Activated CD8-positive, alpha-beta T cell treated with anti-CD3 and anti-CD28 coated beads for 36 hours (primary cell): ENCODE data around the gene KPNA4. TPM values are rescaled to one million over a fixed set of nuclear protein-coding genes. Genes with fewer than 3 reads are reported as not detected.
"Not testable (repeated sequence)": the region's sequence is repeated elsewhere in the genome, so short reads cannot be mapped to it uniquely, and the experiment has no call there.

ENCODE experiments used
- ATAC-seq: fragments of 200-7000 bp; cut with Tn5 transposase; one replicate; pipeline ENCODE4 v1.10.0; 2021; ENCODE audit warnings: mild to moderate bottlenecking, moderate library complexity
- CTCF ChIA-PET: fragments of 350-600 bp; sonication (Branson Sonifier 250); formaldehyde crosslinking; loops from one replicate; lab custom pipeline; 2021; ENCODE audit warnings: antibody characterized with exemption; lab: Charles Lee
- POLR2A ChIA-PET: fragments of 350-600 bp; sonication (Branson Sonifier 250); formaldehyde crosslinking; loops from one replicate; lab custom pipeline; 2021; ENCODE audit warnings: antibody characterized with exemption; lab: Charles Lee
- DNase-seq: peaks from one replicate; pipeline ENCODE4 v3.0.0-alpha.2; 2020
- H3K27ac Mint-ChIP-seq: one replicate; pipeline ENCODE4 v1.8.0; 2021; ENCODE audit warnings: mild to moderate bottlenecking, mixed read lengths
- H3K27me3 Mint-ChIP-seq: one replicate; pipeline ENCODE4 v1.8.0; 2021; ENCODE audit warnings: mixed read lengths
- H3K36me3 Mint-ChIP-seq: one replicate; pipeline ENCODE4 v1.8.0; 2021; ENCODE audit warnings: low read depth, mixed read lengths
- H3K4me1 Mint-ChIP-seq: one replicate; pipeline ENCODE4 v1.8.0; 2021; ENCODE audit warnings: low read depth, mixed read lengths
- H3K4me3 Mint-ChIP-seq: one replicate; pipeline ENCODE4 v1.8.0; 2021; ENCODE audit warnings: mild to moderate bottlenecking, moderate library complexity, mixed read lengths
- H3K9me3 Mint-ChIP-seq: one replicate; pipeline ENCODE4 v1.8.0; 2021; ENCODE audit warnings: mixed read lengths
- CTCF ChIP-seq: fragments of 200-600 bp; IDR thresholded peaks from one replicate; pipeline ENCODE4 v1.8.0; 2022; ENCODE audit warnings: antibody characterized with exemption, mild to moderate bottlenecking
- intact Hi-C: fragments of 100-400 bp; cut with micrococcal nuclease; formaldehyde crosslinking; loops from one replicate; pipeline ENCODE4 v1.10.0; 2022
- total RNA-seq, 2 experiments: library from RNA; stranded (reverse); gene quantifications; one replicate each; pipeline ENCODE4 v1.2.3, GENCODE V29; 2021

Gene KPNA4
- total RNA-seq, 2 experiments from 2014 or later = 50.6 to 51.0 TPM

- Mint-ChIP-seq H3K4me3 (no peak overlapping the region), H3K36me3 (no peaks in the 10 kb centered on the region), H3K27me3 (peaks cover 4% of the 10 kb centered on the region), H3K27ac (no peak overlapping the region), H3K4me1 (no peaks in the 10 kb centered on the region), H3K9me3 (no peaks in the 10 kb centered on the region)
- ATAC-seq = no peak
- TF ChIP-seq CTCF = no peak
- DNase-seq = no peak
- intact Hi-C loops = no loop called here
- POLR2A ChIA-PET = no interaction called here
- CTCF ChIA-PET = interaction anchor here (1.2 kb wide), 1 partner anchor 9 kb away, joined by 3 read pairs; the partner anchor contains the start of gene TRIM59
These were observed 107.2 kb downstream of the KPNA4 start for GRCh38 chr3:160458151-160458550.

DNA sequence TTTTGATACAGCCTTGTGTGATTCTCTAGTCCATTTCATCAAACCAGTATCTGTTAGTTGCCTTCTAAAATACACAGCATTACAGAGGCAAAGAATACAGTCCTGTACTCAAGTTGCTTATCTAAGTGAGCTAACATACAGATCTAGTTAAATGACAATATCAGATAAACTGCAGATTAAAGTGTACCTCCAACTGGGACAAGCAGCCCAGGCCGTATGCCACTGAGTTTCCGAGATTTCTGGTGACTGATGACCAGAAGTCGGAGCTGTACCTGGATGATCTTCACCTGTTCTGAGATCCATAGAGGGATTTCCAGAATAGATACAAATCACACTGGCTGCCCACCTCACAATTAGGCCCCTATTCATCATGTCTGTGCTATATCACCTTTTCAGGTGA, 109.5 kb downstream of the KPNA4 start:
- H3K27me3 Mint-ChIP-seq = no peaks in the 10 kb centered on the region
- CTCF ChIA-PET = no interaction called here
- no peak for ATAC-seq

DNA sequence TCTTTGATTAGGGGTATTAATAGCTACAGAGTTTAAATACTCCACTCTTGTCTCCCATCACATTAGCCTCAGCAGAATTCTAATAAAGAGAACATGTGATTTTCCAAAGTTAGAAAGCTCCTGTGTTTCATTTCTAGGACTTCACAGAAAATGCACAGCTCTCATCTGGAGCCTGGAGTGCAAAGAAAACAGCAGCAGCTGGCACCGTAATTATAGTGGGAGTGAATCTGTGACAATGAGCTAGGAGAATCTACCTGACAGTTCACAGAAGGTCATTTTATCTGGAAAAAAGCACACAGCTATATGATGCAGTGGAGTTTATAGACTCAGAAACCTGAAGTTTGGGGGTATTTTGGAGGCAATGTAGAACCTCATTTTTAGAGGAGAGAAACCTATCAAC, 110.4 kb downstream of the KPNA4 start:
- Mint-ChIP-seq H3K36me3 (no peaks in the 10 kb centered on the region), H3K4me1 (peaks cover 5% of the 10 kb centered on the region), H3K4me3 (no peak overlapping the region), H3K27ac (no peak overlapping the region), H3K27me3 (no peaks in the 10 kb centered on the region), H3K9me3 (no peaks in the 10 kb centered on the region)
- ATAC-seq (no peak), DNase-seq (no peak)
- intact Hi-C loops = no loop called here
- ChIA-PET POLR2A (interaction anchor here (1.3 kb wide), 1 partner anchor 55 kb away, joined by 4 read pairs; the partner anchor contains the start of gene SMC4), CTCF (interaction anchor here (1.0 kb wide), 1 partner anchor 9 kb away, joined by 3 read pairs; no protein-coding TSS in a partner anchor)
- TF ChIP-seq CTCF = no peak

More for the DNA sequence above, 109.5 kb downstream of the KPNA4 start:
- Mint-ChIP-seq H3K4me1 (no peaks in the 10 kb centered on the region), H3K36me3 (no peaks in the 10 kb centered on the region), H3K9me3 (no peaks in the 10 kb centered on the region), H3K4me3 (no peak overlapping the region), H3K27ac (no peak overlapping the region)
- POLR2A ChIA-PET = no interaction called here
- intact Hi-C loops = no loop called here
- no peak for TF ChIP-seq CTCF
- no peak for DNase-seq

GRCh38 chr3:160452251-160452650, 113.1 kb downstream of the KPNA4 start:
- DNase-seq, ATAC-seq, H3K27ac Mint-ChIP-seq, H3K4me1 Mint-ChIP-seq, H3K4me3 Mint-ChIP-seq, H3K9me3 Mint-ChIP-seq, H3K36me3 Mint-ChIP-seq, POLR2A ChIA-PET, H3K27me3 Mint-ChIP-seq, intact Hi-C loops: not testable (repeated sequence)
- CTCF ChIA-PET = interaction anchor here (1.1 to 1.5 kb wide), 2 partner anchors 30 to 420 kb away, joined by 3 read pairs; no protein-coding TSS in a partner anchor

- no peak for TF ChIP-seq CTCF
- peaks cover 9% of the 10 kb centered on the region for H3K36me3 Mint-ChIP-seq
- no peaks in the 10 kb centered on the region for H3K9me3 Mint-ChIP-seq
- ChIA-PET POLR2A (interaction anchor here (0.6 to 3.4 kb wide), 2 partner anchors 14 to 61 kb away, joined by 3 to 10 read pairs; no protein-coding TSS in a partner anchor), CTCF (interaction anchor here (1.1 to 1.5 kb wide), 2 partner anchors 30 to 42 kb away, joined by 3 read pairs; no protein-coding TSS in a partner anchor)
- H3K27me3 Mint-ChIP-seq = no peaks in the 10 kb centered on the region
- H3K27ac Mint-ChIP-seq = no peak overlapping the region
- intact Hi-C loops = no loop called here
- DNase-seq = no peak
- H3K4me3 Mint-ChIP-seq = no peak overlapping the region
- ATAC-seq = no peak
- peaks cover 11% of the 10 kb centered on the region for H3K4me1 Mint-ChIP-seq
These were observed 113.8 kb downstream of the KPNA4 start for GRCh38 chr3:160451602-160452001.
